NT2/D1 (cell line): Measurements from ENCODE around the gene FLYWCH2.

ENCODE experiments used
- SUZ12 ChIP-seq: IDR thresholded peaks from 2 replicates; pipeline ENCODE4 v1.6.1; 2011; ENCODE audit not compliant: insufficient read length, insufficient read depth; ENCODE audit errors: extremely low read depth
- YY1 ChIP-seq: IDR thresholded peaks from 2 replicates; pipeline ENCODE4 v1.6.1; 2011; ENCODE audit not compliant: insufficient read length, insufficient read depth
- ZNF274 ChIP-seq: IDR thresholded peaks from 2 replicates; pipeline ENCODE4 v1.6.1; 2011; ENCODE audit warnings: mild to moderate bottlenecking, low read depth, low read length

- TF ChIP-seq ZNF274, result no peak
- no peak for TF ChIP-seq YY1
- no peak for TF ChIP-seq SUZ12
These were observed 42.1 kb upstream of the FLYWCH2 start for GRCh38 chr16:2840914-2841313.
